COLO829 (cell line): ENCODE results near the gene BAIAP2.
"Not testable (repeated sequence)": the region's sequence is repeated elsewhere in the genome, so short reads cannot be mapped to it uniquely, and the experiment has no call there.

Source experiments
- DNase-seq: peaks from one replicate; pipeline ENCODE4 v3.0.0; 2012; ENCODE audit warnings: low spot score

Gene BAIAP2

DNA sequence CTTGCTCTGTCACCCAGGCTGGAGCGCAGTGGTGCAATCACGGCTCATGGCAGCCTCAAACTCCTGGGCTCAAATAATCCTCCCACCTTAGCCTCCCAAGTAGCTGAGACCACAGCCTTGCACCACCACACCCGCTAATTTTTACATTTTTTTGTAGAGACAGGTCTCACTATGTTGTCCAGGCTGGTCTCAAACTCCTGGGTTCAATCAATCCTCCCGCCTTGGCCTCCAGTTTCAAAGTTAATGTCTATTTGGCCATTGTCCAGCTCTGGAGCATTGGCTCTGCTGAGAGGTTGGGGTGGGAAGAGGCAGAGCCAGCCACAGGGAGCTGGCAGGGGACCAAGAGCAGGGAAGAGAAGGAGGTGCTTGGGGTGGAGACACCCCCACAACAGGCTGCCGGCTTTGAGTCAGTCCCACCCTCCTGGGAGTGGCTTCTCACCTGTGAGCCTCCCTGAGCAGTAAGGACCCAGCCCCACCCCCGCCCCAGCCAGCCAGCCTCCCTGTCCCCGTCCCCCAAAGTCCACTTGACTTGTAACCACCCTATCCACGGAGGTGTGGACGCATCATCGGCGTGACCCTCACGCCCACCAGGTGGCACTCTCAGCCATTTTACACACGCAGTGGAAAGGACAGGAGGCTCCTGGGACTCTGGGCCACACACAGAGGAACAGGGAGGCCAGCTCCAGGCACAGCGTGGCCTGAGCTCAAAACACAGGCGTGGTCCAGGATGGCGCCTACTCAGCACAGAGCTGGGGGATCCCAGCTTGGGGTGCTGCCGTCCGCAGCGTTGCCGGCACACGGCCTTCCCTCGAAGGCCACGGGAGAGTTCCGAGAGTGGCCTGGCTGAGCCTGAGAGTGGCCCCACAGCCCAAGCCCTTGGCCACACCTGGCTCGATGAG lies 107.6 kb downstream of the BAIAP2 start:
- peak; percentile 60 for DNase-seq

DNA sequence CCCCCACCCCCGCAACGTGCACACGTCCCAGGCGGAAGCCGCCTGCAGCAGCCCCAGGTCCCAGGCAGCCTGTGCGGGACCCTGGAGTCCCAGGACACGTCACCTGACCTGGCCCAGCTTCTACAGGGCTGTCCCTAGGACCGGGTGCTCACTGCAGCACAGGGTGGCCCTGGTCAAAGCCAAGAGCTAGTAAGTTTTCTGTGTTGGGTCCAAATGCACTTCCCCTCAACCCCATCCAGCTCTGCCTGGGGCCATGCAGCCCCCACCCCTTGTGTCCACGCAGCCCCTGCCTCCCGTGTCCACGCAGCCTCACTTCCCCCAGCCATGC lies 108.2 kb downstream of the BAIAP2 start:
- DNase-seq: no peak

DNA sequence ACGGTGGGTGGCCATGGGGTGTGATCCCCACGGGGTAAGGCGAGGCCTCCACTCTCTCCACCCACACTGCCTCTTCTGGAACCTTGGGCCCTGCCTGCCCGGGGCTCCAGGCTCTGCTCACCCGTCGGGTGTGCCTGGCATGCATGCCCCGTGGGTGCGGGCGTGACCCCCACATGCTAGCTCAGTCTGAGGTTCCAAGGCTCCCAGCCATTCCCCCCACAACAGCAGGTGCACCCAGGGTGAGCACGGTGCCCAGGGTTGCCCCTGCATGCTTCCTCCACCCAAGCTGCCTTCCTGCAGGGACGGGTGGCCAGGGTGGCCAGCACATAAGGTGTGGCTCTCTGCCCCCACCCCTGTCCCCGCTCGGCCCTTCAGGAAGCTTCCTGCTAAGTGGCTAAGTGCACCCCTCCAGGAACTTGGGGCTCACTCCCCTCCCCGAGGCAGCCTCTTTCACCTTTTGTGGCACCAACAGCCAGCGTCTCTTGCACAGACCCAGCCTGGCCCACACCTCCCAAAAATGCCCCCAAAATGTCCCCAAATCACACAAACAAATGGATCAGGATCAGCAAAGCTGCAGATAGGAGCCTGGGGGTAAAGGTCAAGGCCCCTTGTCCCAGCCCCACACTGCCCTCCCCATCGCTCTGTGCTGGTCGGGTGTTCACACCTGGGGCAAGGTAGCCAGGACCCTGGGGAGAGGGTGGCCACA lies 108.9 kb downstream of the BAIAP2 start:
- no peak for DNase-seq

DNA sequence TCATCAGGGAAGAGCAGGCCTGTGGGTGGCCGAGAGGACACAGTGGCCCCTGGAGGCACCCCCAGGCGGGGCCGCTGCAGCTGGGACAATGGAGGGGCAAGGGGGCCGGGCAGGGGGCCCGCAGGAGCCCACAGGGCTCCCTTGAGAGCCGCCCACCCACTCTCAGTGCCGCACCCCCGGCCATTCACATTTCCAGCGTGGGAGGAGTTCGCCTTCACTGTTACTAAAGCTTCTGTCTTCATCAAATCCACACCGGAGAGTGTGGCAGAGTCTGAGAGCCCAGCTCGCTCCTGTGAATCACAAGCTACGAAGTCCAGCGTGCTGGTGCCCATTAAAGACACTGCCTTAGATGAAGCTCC lies 109.5 kb downstream of the BAIAP2 start:
- DNase-seq: no peak

DNA sequence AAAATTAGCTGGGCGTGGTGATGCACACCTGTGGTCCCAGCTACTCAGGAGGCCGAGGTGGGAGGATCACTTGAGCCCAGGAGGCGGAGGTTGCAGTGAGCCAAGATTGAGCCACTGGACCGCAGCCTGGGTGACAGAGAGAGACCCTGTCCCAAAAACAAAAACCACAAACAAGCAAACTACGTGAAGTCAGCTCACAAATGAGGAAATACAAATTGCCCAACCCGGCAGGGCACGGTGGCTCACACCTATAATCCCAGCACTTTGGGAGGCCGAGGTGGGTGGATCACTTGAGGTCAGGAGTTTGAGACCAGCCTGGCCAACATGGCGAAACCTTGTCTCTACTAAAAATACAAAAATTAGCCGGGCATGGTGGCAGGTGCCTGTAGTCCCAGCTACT lies 111.3 kb downstream of the BAIAP2 start:
- not testable (repeated sequence) for DNase-seq

DNA sequence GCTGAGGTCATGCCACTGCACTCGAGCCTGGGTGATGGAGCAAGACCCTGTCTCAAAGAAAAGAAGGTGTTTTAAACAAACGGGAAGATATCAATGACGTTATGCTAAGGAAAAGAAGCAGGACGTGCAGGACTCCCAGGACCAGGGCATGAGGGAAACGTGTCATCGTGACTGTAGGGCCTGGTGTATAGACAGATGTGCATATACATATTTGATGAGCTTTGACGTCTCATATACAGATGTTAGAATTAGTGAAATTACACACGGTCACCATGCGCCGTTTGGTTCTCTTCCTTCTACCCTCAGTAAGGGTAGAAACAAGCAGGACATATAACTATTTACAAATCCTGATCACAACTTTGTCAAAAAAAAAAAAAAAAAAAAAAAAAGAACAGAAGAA lies 112.8 kb downstream of the BAIAP2 start:
- no peak for DNase-seq

DNA sequence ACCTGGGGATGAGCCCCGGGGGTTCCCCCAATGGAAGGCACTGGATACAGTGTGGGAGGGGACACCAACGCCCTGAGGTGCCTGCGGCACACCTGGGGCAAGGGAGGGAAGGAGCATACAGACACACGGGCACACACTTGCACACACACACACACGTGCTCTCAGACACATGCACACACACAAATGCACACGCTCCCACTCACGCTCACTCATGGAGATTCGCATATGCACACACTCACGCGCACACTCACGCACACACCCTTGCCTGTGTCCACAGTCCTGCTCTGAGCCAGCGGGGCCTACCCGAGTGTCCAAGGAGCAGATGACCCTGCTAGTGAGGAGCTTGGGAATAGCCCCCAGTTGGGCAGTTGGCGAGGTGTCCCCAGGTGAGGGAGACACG lies 113.6 kb downstream of the BAIAP2 start:
- no peak for DNase-seq

DNA sequence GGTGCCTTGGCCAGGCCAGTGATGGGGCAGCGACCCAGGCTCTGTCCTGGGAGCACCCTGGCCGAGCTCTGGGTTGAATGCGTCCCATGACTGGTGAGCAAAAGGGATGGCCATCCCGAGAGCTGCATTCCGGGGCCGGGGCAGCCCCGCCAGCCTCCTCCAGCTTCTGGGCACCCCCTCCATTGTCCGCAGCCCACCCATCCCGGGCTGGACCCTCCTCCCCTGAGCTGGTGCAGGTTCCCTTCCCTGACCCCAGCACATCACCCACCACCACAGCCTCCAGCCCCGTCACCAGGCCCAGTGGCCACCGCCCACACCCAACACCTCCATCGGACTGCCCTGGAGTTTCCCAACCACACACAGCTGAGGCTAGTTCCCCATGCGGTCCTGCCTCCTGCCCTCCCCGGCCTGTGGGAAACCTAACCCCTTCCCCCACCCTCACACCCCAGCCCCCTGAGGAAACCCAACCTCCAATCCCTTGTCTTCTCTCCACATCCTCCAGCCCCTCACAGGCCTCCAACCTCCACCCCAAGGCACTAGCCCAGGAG lies 114.1 kb downstream of the BAIAP2 start:
- no peak for DNase-seq

DNA sequence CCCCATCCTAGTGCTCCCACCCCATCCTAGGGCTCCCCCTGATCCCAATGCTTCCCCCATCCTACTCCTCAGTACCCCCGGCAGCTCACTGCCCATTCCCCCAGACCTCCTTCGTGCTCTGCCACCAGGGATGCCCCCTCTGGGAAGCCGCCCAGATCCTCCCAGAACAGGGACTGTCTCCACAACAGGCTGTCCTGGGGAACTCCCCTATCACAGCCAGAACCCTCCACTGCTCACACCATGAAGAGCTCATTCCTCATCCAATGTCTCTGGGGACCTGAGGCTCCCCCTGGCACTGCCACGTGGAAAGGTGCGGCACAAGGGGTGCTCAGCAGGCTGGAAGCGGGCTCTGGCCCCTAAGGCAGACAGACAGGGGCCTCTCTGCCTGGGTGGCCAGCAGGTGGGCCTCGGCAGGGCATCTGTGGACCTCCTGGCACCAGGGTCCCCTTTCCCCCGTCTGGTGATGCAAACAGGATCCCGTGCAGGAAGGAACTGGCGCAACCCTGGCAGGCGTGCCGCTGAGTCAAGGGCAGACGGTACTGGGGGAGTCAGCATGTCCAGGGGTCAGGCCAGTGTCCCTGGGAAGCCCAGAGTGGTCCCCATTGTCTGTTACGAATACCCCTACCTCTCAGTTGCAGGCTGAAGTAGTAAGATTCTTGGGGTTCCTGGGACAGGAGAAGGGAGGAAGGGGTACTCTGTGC lies 115.6 kb downstream of the BAIAP2 start:
- DNase-seq: no peak

DNA sequence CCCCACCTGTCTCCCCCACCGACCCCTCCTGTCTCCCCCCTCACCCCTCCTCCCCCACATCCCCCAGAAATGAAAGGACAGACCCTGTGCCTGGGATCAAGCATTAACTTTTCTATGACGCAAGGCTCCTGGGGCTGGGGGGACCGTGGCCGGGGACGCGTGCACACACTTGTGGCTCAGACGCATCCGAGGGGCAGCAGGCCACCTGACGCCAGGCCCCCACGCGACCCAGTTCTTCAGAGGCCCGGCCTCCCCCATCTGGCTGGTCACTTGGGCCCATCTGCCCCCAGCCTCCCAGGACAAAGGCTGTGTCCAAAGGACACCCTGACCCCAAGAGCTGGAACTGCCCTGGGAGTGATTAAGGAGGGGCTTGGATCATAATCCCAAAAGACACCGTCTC lies 116.3 kb downstream of the BAIAP2 start:
- DNase-seq: no peak

DNA sequence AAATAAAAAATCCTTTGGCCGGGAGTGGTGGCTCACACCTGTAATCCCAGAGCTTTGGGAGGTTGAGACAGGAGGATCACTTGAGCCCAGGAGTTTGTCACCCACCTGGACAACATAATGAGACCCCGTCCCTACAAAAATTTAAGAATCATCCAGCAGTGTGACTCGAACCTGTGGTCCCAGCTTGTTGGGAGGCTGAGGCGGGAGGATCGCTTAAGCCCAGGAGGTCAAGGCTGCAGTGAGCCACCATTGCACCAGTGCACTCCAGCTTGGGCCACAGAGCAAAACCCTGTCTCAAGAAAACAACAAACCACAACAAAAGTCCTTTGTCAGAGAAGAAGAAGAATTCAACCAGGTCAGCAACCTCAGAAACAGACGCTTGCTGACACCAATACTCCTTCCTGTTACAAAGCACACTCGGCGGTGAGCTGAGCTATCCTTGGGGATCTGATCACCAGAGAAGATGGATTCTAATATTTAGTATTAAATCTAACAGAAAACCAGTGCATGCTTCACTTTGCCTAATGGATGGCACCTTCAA lies 117.4 kb downstream of the BAIAP2 start:
- DNase-seq: peak; percentile 25

DNA sequence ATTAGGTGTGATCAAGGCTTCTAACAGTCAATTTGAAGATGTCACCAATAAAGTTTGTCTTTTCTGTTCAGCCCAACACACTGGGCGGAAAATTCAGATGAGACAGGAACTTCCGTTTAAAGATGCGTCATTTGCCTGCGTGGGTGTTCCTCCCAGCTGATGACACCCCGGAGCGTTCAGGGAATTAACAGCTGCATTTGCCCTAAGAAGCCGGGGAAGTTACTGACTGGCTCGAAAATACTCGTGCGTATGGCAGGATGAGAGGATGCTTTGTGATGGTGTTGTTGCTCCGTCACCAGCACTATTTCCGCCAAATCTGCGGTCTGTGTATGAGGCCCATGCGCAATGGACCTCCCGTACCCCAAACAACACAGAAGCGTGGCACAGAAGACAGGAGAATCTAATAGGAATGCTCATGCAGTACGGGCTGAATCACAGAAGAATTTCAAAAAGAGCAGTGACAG lies 118.4 kb downstream of the BAIAP2 start:
- peak; percentile 96 for DNase-seq

DNA sequence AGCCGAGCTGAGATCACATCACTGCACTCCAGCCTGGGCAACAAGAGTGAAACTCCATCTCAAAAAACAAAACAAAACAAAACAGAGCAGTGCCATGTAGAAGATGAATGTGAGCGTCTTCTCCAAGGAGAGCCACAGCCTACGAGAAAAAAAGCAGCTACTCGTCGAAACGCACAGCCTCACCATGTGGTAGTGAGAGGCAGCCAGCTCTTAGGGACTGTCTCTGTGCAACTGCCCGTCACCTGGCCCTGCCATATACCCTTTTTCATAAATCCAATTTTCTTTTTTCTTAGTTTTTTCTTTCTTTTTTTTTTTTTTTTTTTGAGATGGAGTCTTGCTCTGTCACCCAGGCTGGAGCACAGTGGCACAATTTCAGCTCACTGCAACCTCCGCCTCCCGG lies 119.1 kb downstream of the BAIAP2 start:
- DNase-seq: not testable (repeated sequence)

DNA sequence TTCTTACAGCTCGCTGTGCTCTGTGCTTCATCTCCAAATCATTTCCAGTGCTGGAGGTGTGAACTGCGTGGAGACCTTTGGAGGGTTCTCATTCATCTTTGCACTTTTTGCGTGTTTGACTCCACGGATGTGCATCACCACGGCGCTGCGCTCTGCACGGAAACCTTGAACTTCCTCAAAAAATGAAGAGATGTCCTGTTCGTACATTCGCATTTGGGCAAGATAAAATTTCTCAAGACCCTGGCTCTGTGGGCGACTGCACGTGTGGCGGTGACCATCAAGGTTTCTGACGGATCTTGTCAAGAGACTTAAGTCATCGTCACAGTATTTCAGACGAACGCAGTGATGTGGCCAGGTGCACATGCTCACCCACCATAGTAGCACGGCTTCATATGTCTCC lies 120.0 kb downstream of the BAIAP2 start:
- no peak for DNase-seq

DNA sequence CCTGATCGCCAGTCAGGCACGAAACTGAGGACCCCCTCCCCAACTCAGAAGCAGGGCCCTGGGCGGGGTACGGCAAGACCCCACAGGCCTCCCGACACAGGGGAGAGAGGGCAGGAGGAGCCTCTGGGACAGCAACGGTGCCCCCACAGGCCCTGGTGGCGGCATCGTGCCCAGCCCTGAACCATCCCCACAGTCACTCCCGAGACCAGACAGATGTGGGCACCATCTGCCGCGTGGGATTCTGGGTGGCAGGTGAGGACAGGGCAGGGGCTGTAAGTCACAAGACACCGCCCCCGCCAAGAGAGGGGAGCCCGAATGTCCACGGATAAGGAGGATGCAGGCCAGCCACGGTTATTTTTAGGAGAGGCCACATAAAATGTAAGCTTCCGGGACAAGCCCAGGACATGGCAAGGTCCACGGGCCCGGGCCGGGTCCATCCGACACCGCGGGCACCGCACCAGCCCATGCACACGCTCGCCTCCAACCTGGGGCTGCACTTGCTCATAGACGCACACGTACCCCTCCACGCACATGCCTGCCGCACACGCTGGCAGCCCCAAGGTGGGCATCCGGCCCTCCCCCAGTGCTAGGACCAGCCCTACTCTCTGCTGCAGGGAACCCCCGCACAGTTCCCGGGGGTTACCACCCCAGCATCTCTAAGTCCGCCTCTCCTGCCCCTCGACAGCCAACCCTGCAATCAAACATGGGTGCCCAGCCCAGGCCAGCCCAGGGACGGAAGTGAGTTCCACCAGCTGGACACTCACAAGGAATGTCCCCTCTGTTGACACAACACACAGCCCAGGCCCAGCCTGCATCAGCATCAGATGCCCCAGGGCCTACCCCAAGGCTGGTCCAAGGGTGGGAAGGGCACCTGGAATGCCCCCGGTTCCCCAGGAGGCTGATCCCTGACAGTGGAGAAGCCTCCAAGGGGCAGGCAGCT lies 122.2 kb downstream of the BAIAP2 start:
- DNase-seq: no peak

DNA sequence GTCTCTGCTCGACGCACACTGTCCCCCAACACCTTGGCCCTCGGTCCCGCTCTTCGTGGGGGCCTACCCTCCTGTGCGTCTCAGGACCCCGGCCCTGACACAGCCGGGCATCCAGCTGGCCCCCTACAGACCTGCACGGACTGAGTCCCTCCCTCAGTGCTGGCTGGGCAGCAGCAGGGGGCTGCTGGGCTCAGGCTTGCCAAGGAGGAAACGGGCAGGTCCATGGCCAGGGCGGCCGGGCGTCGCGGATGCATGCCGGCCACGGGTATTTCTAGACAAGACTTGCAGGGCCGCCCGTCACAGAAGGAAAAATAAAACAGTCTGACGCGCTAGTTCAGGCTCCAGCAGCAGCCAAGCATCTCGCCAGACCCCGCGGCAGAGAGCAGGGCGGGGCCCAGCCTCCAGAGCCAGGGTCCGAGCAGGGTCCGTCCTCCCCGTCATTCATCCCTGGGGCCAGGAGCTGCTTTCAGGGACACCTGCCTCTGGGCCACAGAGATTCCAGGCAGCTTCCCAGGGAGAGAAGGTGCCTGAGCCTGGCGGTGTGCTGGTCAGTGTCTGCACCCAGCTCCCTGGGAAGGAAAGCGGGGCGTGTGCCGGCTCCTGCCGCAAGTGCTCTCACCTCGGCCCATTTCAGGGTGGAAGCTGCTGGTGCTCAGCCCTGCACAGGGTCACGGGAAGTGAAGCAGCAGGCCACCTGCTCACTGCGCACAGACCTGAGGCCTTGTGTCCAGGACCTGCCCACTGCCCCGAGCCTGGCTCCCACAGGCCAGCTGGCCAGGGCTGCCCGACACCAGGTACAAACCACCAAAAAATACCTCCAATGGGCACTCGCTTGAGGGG lies 123.1 kb downstream of the BAIAP2 start:
- no peak for DNase-seq

DNA sequence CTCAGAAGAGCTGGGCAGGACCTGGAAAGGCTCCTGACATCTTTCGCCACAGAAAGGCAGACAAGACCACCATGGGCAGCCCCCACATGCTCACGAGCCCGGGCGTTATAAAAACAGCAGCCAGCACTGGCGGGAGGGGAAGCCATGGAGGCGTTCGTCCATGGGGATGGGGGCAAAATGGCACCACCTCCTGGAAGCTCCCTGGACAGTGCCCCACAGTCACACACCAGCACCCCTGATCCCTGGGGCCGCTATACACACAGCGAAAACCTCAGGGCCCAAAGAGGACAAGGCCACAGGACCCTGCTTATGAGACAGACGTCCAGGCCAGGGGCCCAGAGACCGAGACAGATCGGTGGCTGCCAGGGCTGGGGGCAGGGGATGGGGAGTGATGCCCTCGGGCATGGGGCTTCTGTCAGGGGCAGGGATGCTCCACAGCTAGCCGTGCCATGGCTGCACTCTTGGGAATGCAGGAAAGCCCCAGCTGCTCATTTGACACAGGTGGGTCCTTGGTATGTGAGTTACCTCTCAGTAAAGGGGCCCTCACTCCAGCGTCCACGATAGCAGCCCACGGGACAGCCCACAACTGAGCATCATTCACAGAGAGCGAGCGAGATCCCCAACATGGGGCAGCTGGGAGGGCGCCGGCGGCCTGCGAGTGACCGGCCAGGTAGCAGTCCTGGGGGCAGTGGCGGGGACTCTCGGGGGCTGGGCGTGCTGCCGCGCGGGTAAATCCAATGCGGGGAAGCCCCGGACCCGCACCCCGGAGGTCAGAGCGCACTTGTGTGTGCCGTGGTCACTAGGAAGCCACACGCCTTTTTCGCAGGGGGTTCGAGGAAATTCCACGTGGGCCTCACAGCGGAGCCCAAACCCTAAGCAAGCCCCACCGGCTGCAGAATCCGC lies 124.0 kb downstream of the BAIAP2 start:
- no peak for DNase-seq

DNA sequence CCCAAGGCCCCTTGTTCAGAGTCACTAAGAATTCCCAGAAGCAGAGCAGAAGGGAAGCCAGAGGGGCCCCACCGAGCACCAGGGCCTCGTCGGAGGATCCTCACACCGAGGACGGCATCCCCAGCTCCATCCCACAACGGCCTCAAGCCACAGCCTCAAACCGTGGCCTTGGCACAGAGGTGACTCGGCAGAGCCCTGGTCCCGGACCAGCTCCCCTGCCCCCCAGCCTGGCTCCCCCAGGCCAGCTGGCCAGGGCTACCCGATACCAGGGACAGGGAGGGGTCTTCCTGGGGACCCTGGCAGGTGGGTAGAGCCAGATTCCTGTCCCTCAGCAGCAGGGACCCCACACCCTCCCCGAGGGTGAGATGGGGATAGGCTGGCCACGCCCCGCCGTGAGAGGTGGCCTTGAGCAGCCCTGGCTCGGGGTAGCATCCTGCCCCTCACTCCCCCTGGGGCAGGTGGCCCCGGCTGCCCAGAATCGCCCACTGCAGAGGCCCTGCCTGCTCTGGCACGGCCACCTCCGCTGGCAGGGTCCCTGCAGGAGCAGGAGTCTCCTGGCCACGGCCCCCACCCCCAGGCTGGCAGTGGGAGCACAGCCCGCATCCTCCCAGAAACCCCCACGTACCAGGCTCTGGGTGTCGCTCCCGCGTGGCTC lies 124.8 kb downstream of the BAIAP2 start:
- no peak for DNase-seq

DNA sequence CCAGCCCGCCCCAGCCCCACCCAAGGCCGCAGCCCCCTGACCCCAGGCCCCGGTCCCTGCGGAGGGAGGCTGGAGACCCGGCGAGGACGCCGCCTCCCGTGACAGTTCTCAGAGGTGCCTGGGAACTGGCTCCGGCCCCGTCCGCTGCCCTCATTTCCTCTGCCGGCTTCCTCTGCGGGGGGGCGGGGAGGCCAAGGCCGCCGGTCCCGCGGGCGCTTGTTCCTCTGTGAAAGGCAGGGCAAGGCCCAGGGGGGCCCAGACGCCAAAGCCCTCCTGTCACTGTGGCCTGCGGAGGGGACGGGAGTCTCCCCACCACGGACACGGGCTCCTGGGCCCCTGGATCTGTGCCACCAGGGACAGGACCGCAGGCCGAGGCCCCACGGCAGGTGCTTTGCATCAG lies 125.4 kb downstream of the BAIAP2 start:
- no peak for DNase-seq
